K562 (cell line): ENCODE data around the gene TRAK1. TPM values are rescaled to one million over a fixed set of nuclear protein-coding genes. Genes with fewer than 3 reads are reported as not detected.

Experiments used
- ATAC-seq: fragments of 200-7000 bp; cut with Tn5 transposase; 3 replicates; pipeline ENCODE4 v1.9.1; 2020; ENCODE audit warnings: moderate library complexity
- BruUV-seq: library from RNA; stranded (reverse); fragments of 400-500 nt; replicated peaks from 2 replicates; lab custom pipeline; 2021; lab: Mats Ljungman, UMichigan
- CTCF ChIA-PET: fragments of 300-600 bp; formaldehyde crosslinking; extraction: SDS; loops from one replicate; lab custom pipeline; 2021; ENCODE audit warnings: low intra/inter-chr PET ratio; lab: Yijun Ruan, JAX
- POLR2A ChIA-PET: fragments of 300-600, 350-650 bp; sonication (Branson Sonifier 250); formaldehyde crosslinking; extraction: SDS; loops from one replicate; lab custom pipeline; 2021; ENCODE audit warnings: antibody characterized with exemption, inconsistent platforms; lab: Yijun Ruan, JAX
- DNase-seq, 4 experiments: peaks; one replicate each; pipeline versions ENCODE4 v3.0.0 to v3.0.0-alpha.2; 2011 to 2018; ENCODE audit warnings: low spot score in 3 of 4, mixed read lengths in 3 of 4; ENCODE audit errors: extremely low read depth in 1 of 4
- FAIRE-seq: peaks from 2 replicates; lab custom pipeline; 2011; peaks lifted over from hg19 to GRCh38; lab: Jason Lieb, UNC
- H2AFZ ChIP-seq: 2 replicates; pipeline ENCODE4 v1.6.0; 2011; ENCODE audit warnings: low read depth, low read length, control low read depth, inconsistent platforms
- H3K27ac ChIP-seq: fragments of 200-600 bp; 3 replicates; pipeline ENCODE4 v1.8.0; 2011; ENCODE audit warnings: low read depth, mild to moderate bottlenecking, control low read depth, inconsistent platforms, low read length, moderate library complexity, mixed read lengths; ENCODE audit errors: extremely low read depth
- H3K27me3 ChIP-seq, 2 experiments: fragments of 300-600 bp in 1 of 2; 2 replicates in 1 of 2; 3 replicates in 1 of 2; pipeline versions ENCODE4 v1.6.0 to v1.8.0; 2011; ENCODE audit warnings: inconsistent platforms in 2 of 2, low read length in 2 of 2, mild to moderate bottlenecking in 1 of 2, mixed read lengths in 1 of 2, moderate library complexity in 1 of 2; ENCODE audit not compliant: control insufficient read depth in 2 of 2, insufficient read depth in 2 of 2
- H3K36me3 ChIP-seq: fragments of 300-600 bp; 3 replicates; pipeline ENCODE4 v1.8.0; 2011; ENCODE audit warnings: mild to moderate bottlenecking, low read length, inconsistent platforms; ENCODE audit not compliant: control insufficient read depth, insufficient read depth
- H3K4me1 ChIP-seq, 2 experiments: fragments of 200-600 bp in 1 of 2; replicated peaks in 1 of 2; 2 replicates in 1 of 2; 3 replicates in 1 of 2; pipeline versions ENCODE4 v1.5.1 to v1.8.0; 2011; ENCODE audit warnings: inconsistent platforms in 2 of 2, low read length in 2 of 2, mild to moderate bottlenecking in 1 of 2, mixed read lengths in 1 of 2, moderate library complexity in 1 of 2; ENCODE audit not compliant: control insufficient read depth in 2 of 2, insufficient read depth in 2 of 2
- H3K4me2 ChIP-seq: 2 replicates; pipeline ENCODE4 v1.6.1; 2011; ENCODE audit warnings: low read length, control low read depth, inconsistent platforms, mixed read lengths; ENCODE audit not compliant: insufficient read depth
- H3K4me3 ChIP-seq: fragments of 200-600 bp; sonication (generic), shearing (Covaris generic); 2 replicates; pipeline ENCODE4 v1.5.1; 2016; ENCODE audit warnings: control low read depth, inconsistent platforms
- H3K79me2 ChIP-seq: fragments of 200-600 bp; 3 replicates; pipeline ENCODE4 v1.8.0; 2011; ENCODE audit warnings: low read length, inconsistent platforms; ENCODE audit not compliant: control insufficient read depth, insufficient read depth
- H3K9ac ChIP-seq, 2 experiments: 2 replicates each; pipeline versions ENCODE4 v1.6.0 to v1.6.1; 2011; ENCODE audit warnings: low read depth in 2 of 2, low read length in 2 of 2, control low read depth in 1 of 2, inconsistent platforms in 1 of 2, mild to moderate bottlenecking in 1 of 2, mixed read lengths in 1 of 2; ENCODE audit not compliant: insufficient read depth in 1 of 2
- H3K9me1 ChIP-seq: one replicate; pipeline ENCODE4 v1.6.0; 2011; ENCODE audit warnings: inconsistent platforms, mild to moderate bottlenecking, low read length, moderate library complexity; ENCODE audit not compliant: control insufficient read depth, insufficient read depth
- H3K9me3 ChIP-seq: replicated peaks from 2 replicates; pipeline ENCODE4 v1.5.1; 2011; ENCODE audit warnings: low read depth, low read length, inconsistent platforms; ENCODE audit not compliant: control insufficient read depth, insufficient read depth
- H4K20me1 ChIP-seq: replicated peaks from 2 replicates; pipeline ENCODE4 v1.6.1; 2011; ENCODE audit warnings: low read length, inconsistent platforms, mixed read lengths; ENCODE audit not compliant: control insufficient read depth, insufficient read depth
- ARHGAP35 ChIP-seq: fragments of 450-650 bp; IDR thresholded peaks from 2 replicates; pipeline ENCODE4 v1.6.1; 2018; ENCODE audit not compliant: partially characterized antibody
- ATF7 ChIP-seq: fragments of 450-650 bp; IDR thresholded peaks from 2 replicates; pipeline ENCODE4 v1.7.1; 2014; ENCODE audit warnings: mild to moderate bottlenecking, moderate library complexity
- WGBS: fragments of 100-300 bp; shearing (Covaris generic); methylation state at CpG from one replicate; pipeline ENCODE4 v1.1.6; 2016; ENCODE audit warnings: low coverage, mixed read lengths; ENCODE audit not compliant: insufficient coverage; ENCODE audit errors: missing lambda C conversion rate; 5-methylcytosine and 5-hydroxymethylcytosine counted together
- in situ Hi-C: fragments of 300-500 bp; cut with MboI; formaldehyde crosslinking; loops from 4 replicates; pipeline ENCODE4 v1.15.0; 2018; ENCODE audit warnings: inconsistent platforms, mixed read lengths
- intact Hi-C: fragments of 100-400 bp; cut with micrococcal nuclease; formaldehyde crosslinking; loops from 2 replicates; pipeline ENCODE4 v1.14.2; 2022
- polyA plus RNA-seq, 8 experiments: library from polyadenylated mRNA; depleted of rRNA in 4 of 8; stranded (reverse) in 5 of 8; unstranded in 3 of 8; fragments of >200 nt; fragmentation: Nextera tagmentation in 2 of 8; fragmentation: Illumina TruSeq in 1 of 8; extraction: Ambion mirVana in 2 of 8; extraction: Trizol in 1 of 8; gene quantifications; 2 replicates each; pipeline versions ENCODE4 v1.2.1 to v1.2.3, GENCODE V29; 2011 to 2014; ENCODE audit warnings: inconsistent platforms in 1 of 8, missing spikeins in 1 of 8
- total RNA-seq, 7 experiments: library from RNA; depleted of rRNA in 6 of 7; stranded (reverse); fragments of >200 nt in 6 of 7; fragmentation: Illumina TruSeq in 2 of 7; extraction: Trizol in 2 of 7; gene quantifications; 2 replicates each; pipeline versions ENCODE4 v1.2.1 to v1.2.3, GENCODE V29; 2011 to 2021; ENCODE audit warnings: low replicate concordance in 1 of 7
- TF ChIP-seq, protein P1 (sequence below), 3 experiments: fragments of 200-800 bp in 1 of 3; sonication (Bioruptor generic) in 1 of 3; sonication (generic) in 1 of 3; formaldehyde crosslinking in 1 of 3; IDR thresholded peaks; 2 replicates each; pipeline versions ENCODE4 v1.6.1 to v1.8.0; 2016 to 2022; ENCODE audit warnings: mild to moderate bottlenecking in 2 of 3, missing compliant biosample characterization in 2 of 3, missing genetic modification characterization in 2 of 3, missing genetic modification reagents in 1 of 3
- TF ChIP-seq, protein P2 (sequence below): fragments of 450-650 bp; conservative IDR thresholded peaks from 2 replicates; pipeline ENCODE4 v1.6.1; 2016; ENCODE audit warnings: missing genetic modification characterization, low read depth, mild to moderate bottlenecking, control low read depth, missing compliant biosample characterization

TRAK1 gene
- total and polyA plus RNA-seq, 9 of the 15 experiments (the other 6 are each of a cell fraction or from before 2014, with no cell fraction given), result 5.3 to 28.5 (median 17.5) TPM

DNA sequence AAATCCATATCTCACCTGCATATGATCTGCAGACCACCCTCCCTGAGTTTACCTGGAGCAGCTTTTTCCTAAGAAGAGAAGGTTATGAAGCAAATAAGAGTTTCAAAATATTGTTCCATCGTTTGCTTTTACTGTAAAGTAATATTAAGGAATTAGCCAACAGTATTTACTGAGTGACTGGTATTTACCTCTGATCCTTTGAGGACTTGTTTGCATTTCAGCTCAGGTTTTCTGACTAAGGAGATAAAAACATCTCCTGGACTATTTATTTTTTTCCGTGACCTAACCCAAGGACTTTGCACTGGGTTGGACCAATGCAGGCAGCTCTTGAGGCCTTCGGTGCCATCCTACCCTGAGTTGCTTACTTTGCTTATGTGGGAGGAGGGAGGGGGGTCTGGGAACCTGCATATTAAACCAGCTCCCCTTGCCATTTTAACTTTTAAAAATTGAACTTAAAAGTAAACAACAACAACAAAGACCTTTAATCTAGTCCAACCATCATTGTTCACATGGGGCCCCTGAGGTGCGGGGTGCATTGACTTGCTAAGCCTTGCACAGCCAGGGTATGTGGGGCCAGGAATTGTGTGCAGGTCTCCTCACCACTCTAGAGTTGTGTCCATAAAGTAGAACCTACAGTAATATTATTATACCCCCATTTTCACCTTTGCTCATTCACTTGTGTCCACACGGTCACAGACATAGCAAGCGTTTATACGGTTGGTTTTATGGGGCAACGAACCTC is 39.3 kb downstream of the TRAK1 start (continued):
- TF ChIP-seq, protein P1, sequence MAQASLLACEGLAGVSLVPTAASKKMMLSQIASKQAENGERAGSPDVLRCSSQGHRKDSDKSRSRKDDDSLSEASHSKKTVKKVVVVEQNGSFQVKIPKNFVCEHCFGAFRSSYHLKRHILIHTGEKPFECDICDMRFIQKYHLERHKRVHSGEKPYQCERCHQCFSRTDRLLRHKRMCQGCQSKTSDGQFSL (CRISPR knock-in tag; IDR thresholded peaks at IDR 0.05), result no peak
- TF ChIP-seq, protein P1 (tag; IDR thresholded peaks at IDR 0.05), result no peak

DNA sequence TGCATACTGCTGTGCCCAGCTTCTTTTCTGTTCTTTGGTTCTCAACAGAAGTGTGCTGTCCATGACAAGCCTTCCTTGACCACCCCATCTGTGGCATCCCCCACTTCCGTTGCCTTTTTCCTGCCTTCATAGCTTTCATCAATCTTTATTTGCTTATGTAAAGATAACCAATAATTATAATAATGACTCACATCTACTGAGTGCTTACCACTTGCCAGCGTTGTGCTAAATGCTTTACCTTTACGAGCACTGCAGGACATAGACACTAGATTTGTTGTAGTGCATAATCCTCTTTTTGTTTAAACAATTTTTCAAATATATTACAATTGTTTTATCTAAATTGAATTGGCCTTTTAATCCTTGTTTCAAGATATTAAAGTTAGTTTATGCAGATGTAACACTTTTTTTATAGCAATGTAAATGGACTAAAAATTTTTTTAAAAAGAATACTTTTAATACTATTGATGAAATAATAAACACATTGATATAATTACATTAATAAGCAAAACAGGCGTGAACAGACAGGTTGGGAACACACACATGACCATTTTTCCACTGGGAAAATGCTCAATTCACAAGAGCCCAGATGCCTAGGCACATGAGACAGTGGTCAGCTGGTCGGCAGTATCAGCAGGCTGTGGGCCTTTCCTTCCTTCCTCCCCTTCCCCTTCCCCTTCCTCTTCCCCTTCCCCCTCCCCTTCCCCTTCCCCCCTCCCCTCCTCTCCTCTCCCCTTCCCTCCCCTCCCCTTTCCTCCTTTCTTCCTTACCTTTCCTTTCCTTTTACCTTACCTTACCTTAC is 42.5 kb downstream of the TRAK1 start:
- POLR2A ChIA-PET, result interaction anchor here (0.6 to 0.8 kb wide), 2 partner anchors 18 to 184 kb away, joined by 3 read pairs; no protein-coding TSS in a partner anchor
- H3K36me3 ChIP-seq, result no peaks in the 10 kb centered on the region; the same call in 2 of the 3 replicates
- H3K9me1 ChIP-seq, result peaks cover 3% of the 10 kb centered on the region
- H3K4me1 ChIP-seq, result no peaks in the 10 kb centered on the region
- 69% methylated on average over 4 of the region's 5 CpGs for WGBS
- ATAC-seq (no peak), DNase-seq (no peak), FAIRE-seq (no peak)
- no peak overlapping the region for H3K9ac ChIP-seq
- no peaks in the 10 kb centered on the region for H4K20me1 ChIP-seq
- no TSS peak for BruUV-seq
- no peak overlapping the region for H2AFZ ChIP-seq
- H3K4me3 ChIP-seq, result no peak overlapping the region
- no peak overlapping the region for H3K27ac ChIP-seq
- no peak for TF ChIP-seq ATF7
- TF ChIP-seq, protein P2, sequence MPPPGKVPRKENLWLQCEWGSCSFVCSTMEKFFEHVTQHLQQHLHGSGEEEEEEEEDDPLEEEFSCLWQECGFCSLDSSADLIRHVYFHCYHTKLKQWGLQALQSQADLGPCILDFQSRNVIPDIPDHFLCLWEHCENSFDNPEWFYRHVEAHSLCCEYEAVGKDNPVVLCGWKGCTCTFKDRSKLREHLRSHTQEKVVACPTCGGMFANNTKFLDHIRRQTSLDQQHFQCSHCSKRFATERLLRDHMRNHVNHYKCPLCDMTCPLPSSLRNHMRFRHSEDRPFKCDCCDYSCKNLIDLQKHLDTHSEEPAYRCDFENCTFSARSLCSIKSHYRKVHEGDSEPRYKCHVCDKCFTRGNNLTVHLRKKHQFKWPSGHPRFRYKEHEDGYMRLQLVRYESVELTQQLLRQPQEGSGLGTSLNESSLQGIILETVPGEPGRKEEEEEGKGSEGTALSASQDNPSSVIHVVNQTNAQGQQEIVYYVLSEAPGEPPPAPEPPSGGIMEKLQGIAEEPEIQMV, result no peak
- TF ChIP-seq ARHGAP35, result no peak
- intact Hi-C loops, result no loop called here
- in situ Hi-C loops, result no loop called here
- no peaks in the 10 kb centered on the region for H3K79me2 ChIP-seq
- H3K9me3 ChIP-seq, result no peaks in the 10 kb centered on the region
- no peaks in the 10 kb centered on the region for H3K27me3 ChIP-seq
- CTCF ChIA-PET, result no interaction called here
- H3K4me2 ChIP-seq, result no peak overlapping the region
